ENCODE results near the gene RMDN3. TPM values are rescaled to one million over a fixed set of nuclear protein-coding genes. Genes with fewer than 3 reads are reported as not detected.

RMDN3 gene
- total RNA-seq, 1 donor, result 19.9 TPM

GRCh38 chr15:40750885-40751284, 4.2 kb downstream of the RMDN3 start:
- H3K4me2 ChIP-seq (ENCODE audit: insufficient read depth, low read length), result no peak overlapping the region
- no peak for TF ChIP-seq CTCF (IDR thresholded peaks at IDR 0.05; ENCODE audit: extremely low read depth, low read depth, low read length)
- peaks cover 39% of the 10 kb centered on the region for H3K79me2 ChIP-seq (ENCODE audit: insufficient read depth, low read length)
- no peaks in the 10 kb centered on the region for H3K27me3 ChIP-seq (ENCODE audit: insufficient read depth, low read length)
- H2AFZ ChIP-seq (ENCODE audit: low read length), result no peak overlapping the region
- H4K20me1 ChIP-seq (ENCODE audit: insufficient read depth, low read length), result peaks cover 12% of the 10 kb centered on the region
- H3K9me3 ChIP-seq (ENCODE audit: low read depth, low read length), result no peaks in the 10 kb centered on the region
- H3K36me3 ChIP-seq (ENCODE audit: insufficient read depth, low read length), result peaks cover 28% of the 10 kb centered on the region
- DNase-seq (ENCODE audit: insufficient read length, low spot score, missing footprints), result no peak
- H3K4me3 ChIP-seq (ENCODE audit: insufficient read depth, low read length), result no peak overlapping the region
- H3K4me1 ChIP-seq (ENCODE audit: insufficient read depth, low read length), result peaks cover 14% of the 10 kb centered on the region
- H3K27ac ChIP-seq (ENCODE audit: low read depth, low read length), result no peak overlapping the region

DNA sequence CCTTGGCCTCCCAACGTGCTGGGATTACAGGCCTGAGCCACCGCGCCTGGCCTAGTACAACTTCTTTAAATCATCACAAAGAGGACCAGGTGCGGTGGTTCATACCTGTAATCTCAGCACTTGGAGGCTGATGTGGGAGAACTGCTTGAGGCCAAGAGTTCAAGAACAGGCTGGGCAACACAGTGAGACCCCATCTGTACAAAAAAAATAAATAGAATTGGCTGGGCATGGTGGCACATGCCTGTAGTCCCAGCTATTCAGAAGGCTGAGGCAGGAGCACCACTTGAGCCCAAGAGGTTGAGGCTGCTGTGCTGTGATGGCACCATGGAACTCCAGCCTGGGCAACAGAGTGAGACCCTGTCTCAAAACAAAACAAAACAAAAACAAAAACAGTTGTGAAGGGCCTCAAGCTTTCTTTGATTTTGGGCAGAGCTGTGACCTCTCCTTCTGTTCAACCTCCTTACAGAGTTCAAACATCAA, 5.9 kb downstream of the RMDN3 start:
- no peak overlapping the region for H3K27ac ChIP-seq (ENCODE audit: low read depth, low read length)
- no peak overlapping the region for H3K4me2 ChIP-seq (ENCODE audit: insufficient read depth, low read length)
- H4K20me1 ChIP-seq (ENCODE audit: insufficient read depth, low read length), result peaks cover 20% of the 10 kb centered on the region
- no peaks in the 10 kb centered on the region for H3K9me3 ChIP-seq (ENCODE audit: low read depth, low read length)
- no peak overlapping the region for H2AFZ ChIP-seq (ENCODE audit: low read length)
- DNase-seq (ENCODE audit: insufficient read length, low spot score, missing footprints), result no peak
- peaks cover 21% of the 10 kb centered on the region for H3K4me1 ChIP-seq (ENCODE audit: insufficient read depth, low read length)
- TF ChIP-seq CTCF (IDR thresholded peaks at IDR 0.05; ENCODE audit: extremely low read depth, low read depth, low read length), result no peak
- H3K79me2 ChIP-seq (ENCODE audit: insufficient read depth, low read length), result peaks cover 38% of the 10 kb centered on the region
- H3K36me3 ChIP-seq (ENCODE audit: insufficient read depth, low read length), result peaks cover 37% of the 10 kb centered on the region
- no peak overlapping the region for H3K4me3 ChIP-seq (ENCODE audit: insufficient read depth, low read length)
- H3K27me3 ChIP-seq (ENCODE audit: insufficient read depth, low read length), result no peaks in the 10 kb centered on the region

DNA sequence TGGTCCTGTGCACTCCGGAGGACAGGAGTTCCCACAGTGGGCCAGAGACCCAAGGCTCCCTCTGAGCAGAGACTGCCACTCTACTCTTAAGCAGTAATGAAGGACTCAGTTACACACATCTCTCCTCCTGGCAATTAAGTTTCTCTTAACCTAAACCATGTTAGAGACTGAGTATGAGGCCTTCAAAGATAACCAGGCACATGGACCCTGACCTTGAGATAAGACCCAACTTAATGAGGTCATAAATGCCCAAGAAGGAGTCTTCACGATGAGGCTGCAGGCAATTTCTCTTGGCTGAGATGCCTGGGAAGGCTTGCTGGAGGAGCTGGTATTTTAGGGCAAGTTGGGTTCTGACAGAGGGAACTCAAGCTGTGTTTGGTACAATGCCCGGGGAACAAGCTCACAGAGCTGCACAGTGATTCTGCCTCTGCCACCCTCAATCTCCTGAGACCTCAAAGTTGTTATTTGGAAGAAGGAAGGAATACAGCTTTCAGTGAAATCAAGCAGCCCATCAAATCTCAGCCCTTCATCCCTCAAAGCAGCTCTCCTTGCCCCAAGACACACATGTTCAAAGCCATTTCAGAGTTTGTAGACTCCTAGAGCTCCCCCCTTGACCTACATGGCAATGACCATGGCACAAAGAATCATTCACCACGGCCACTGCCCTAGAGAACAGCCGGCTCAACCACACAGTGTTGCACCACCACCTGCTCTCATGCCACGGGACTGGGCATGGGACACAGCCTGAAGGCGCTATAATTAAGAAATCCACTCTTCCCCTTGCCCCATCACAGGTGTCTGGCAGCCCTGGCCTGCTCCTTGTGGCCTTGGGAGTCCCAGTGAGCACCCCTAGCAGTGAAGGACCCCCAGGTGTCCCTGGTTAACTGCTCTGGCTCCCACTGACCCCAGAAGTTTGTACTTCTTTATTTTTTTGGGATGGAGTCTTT, 7.1 kb downstream of the RMDN3 start:
- no peak overlapping the region for H3K4me2 ChIP-seq (ENCODE audit: insufficient read depth, low read length)
- peaks cover 27% of the 10 kb centered on the region for H3K79me2 ChIP-seq (ENCODE audit: insufficient read depth, low read length)
- H4K20me1 ChIP-seq (ENCODE audit: insufficient read depth, low read length), result peaks cover 20% of the 10 kb centered on the region
- H3K4me3 ChIP-seq (ENCODE audit: insufficient read depth, low read length), result no peak overlapping the region
- TF ChIP-seq CTCF (IDR thresholded peaks at IDR 0.05; ENCODE audit: extremely low read depth, low read depth, low read length), result no peak
- no peak for DNase-seq (ENCODE audit: insufficient read length, low spot score, missing footprints)
- H2AFZ ChIP-seq (ENCODE audit: low read length), result no peak overlapping the region
- peaks cover 44% of the 10 kb centered on the region for H3K36me3 ChIP-seq (ENCODE audit: insufficient read depth, low read length)
- H3K27me3 ChIP-seq (ENCODE audit: insufficient read depth, low read length), result no peaks in the 10 kb centered on the region
- H3K27ac ChIP-seq (ENCODE audit: low read depth, low read length), result no peak overlapping the region
- H3K4me1 ChIP-seq (ENCODE audit: insufficient read depth, low read length), result peaks cover 24% of the 10 kb centered on the region
- no peaks in the 10 kb centered on the region for H3K9me3 ChIP-seq (ENCODE audit: low read depth, low read length)

DNA sequence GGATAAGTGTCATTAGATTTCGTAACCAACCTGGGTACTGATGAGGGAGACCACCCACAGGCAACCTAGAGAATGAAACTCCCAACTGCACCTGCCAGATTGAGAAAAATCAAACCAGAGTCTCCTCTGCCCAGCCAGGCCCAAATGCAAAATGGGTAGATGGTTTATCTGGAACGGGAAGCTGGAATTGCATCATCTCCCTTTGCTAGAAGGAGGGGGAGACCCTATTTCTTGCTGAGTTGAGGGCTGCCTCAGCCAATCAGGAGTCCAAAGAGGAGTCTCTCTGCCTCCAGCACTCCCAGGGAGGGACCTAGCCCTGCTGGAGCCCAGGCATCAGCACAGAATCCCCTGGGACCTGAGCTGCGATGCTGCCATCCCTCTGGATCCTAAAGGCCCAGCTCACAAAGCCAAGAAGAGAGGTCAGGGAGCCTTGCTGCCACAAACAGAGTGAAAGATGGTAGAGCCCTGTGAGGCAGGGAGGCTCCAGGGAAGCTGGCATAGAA, 8.1 kb downstream of the RMDN3 start:
- Histone ChIP-seq H3K4me1 (ENCODE audit: insufficient read depth, low read length) (peaks cover 24% of the 10 kb centered on the region), H2AFZ (ENCODE audit: low read length) (no peak overlapping the region), H4K20me1 (ENCODE audit: insufficient read depth, low read length) (peaks cover 24% of the 10 kb centered on the region), H3K27ac (ENCODE audit: low read depth, low read length) (peak overlapping the region; percentile 41), H3K27me3 (ENCODE audit: insufficient read depth, low read length) (no peaks in the 10 kb centered on the region), H3K4me2 (ENCODE audit: insufficient read depth, low read length) (no peak overlapping the region), H3K79me2 (ENCODE audit: insufficient read depth, low read length) (peaks cover 17% of the 10 kb centered on the region), H3K4me3 (ENCODE audit: insufficient read depth, low read length) (no peak overlapping the region), H3K9me3 (ENCODE audit: low read depth, low read length) (no peaks in the 10 kb centered on the region), H3K36me3 (ENCODE audit: insufficient read depth, low read length) (peaks cover 45% of the 10 kb centered on the region)
- TF ChIP-seq CTCF (IDR thresholded peaks at IDR 0.05; ENCODE audit: extremely low read depth, low read depth, low read length), result no peak
- DNase-seq (ENCODE audit: insufficient read length, low spot score, missing footprints), result peak; percentile 46
